HG03575 (cell line): Measurements from ENCODE around the gene PIEZO2.

Experiments
- ATAC-seq: cut with Tn5 transposase; IDR thresholded peaks from one replicate; pipeline ENCODE4 v1.9.1; 2021; ENCODE audit not compliant: unreplicated experiment, insufficient number of reproducible peaks, low FRiP score; ENCODE audit errors: extremely low read depth

PIEZO2 gene

DNA sequence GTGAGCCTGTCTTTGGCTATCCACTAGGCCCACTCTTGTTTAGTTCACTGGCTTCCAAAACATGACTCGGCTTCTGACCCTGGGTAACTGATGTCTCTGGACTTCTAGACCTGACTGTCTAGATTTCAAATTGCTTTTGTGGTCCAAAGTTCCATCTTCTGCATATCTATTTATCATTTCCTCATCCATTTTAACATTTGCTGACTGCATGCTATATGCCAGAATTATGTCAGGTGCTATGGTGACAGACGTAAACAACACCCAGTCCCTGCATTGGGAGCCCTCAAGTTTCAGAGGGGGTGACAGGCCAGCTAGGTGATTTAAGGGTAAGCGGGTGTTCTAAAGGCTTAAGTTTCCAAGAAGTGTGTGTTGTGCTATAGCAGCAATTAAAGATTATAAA lies 140.9 kb downstream of the PIEZO2 start:
- ATAC-seq: no peak

DNA sequence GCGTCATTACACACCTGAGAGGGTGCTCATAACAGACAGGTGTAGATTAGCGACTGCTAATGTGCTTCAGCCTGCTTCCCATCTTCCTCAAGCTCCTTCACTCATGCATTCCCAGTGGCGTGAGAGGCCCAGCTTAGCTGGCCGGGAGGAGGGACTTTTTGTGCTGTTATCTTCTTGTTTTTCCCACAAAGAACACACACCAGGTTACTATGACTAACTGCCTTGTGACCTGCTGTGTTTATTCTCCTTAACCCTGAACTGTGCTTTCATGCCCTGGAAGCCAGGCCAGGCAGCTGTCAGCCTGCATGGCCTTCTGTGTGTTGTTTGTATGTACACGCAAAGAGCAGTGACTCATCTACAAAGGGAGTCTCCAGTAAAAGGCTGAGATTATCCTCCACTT lies 143.8 kb downstream of the PIEZO2 start:
- no peak for ATAC-seq

DNA sequence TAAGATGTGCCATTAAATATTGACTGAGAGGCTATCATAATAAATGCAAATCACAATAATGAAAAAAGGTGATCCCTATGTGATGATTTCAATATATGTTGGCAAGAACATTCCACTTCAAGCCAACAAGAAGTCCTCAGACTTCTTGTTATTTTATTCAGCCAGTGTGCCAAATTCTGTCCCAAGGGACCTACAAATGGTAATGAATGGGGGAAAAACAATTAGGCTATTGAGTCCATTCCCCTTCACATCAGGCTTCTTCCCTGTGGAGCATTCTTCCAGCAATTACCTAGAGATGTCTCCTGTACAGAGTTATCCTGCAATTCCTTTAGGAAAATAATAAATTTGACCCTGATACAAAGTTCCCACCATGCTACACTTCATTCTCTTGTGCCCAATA lies 144.4 kb downstream of the PIEZO2 start:
- no peak for ATAC-seq

DNA sequence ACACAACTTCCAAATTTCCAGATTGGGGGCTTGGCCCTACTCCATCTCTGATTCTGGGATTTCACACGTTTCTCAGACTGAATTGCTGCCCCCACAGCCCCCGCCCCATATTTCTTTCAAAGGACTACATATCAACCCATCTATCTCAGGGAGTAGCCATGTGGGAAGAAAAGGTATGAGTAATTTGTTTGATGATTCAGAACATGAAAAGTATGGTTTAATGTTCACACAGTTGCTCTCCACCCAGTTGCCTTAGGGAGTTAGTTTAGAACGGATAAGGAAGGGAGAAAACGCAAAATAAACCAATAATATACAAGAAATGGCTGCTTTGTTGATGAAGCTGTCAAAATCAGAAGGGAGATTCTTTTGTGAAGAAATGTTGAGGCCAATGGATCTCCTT lies 145.1 kb downstream of the PIEZO2 start:
- no peak for ATAC-seq

DNA sequence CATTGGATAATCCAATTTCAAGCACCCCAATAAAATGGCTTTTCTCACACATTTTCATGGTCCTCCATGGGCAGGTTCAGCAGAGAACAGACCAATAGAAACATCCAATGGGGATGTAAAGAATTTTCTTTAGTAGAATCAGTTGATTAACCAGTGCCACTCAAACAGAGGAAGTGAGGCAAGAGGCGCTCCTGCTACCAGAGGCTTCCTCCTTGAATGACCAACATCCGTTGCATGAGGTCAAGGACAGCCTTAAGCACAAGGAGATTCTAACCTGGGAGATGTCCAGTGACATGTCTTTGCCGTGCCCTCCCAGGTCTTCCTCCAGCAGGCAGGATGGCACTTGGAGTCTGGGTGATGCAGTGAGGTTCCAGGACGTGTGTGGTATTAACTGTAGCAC lies 146.6 kb downstream of the PIEZO2 start:
- ATAC-seq: no peak

DNA sequence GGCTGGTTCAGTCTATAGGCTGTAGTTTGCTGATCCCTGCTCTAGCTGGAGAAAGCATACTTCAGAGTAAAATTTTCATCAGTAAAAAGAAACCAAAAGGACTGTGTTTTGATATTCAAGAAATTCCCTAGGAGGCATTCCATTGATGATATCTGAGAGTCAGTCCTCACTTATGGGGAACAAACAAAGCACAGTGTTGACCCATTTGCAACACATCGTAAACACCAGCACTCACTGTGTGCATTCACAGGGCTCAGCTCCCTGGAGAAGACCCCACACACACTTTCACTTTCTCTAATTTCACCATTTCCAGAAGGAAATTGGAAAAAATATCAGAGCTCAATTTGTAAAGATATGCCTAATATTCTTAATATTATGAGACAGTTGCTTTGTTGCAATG lies 147.1 kb downstream of the PIEZO2 start:
- no peak for ATAC-seq

DNA sequence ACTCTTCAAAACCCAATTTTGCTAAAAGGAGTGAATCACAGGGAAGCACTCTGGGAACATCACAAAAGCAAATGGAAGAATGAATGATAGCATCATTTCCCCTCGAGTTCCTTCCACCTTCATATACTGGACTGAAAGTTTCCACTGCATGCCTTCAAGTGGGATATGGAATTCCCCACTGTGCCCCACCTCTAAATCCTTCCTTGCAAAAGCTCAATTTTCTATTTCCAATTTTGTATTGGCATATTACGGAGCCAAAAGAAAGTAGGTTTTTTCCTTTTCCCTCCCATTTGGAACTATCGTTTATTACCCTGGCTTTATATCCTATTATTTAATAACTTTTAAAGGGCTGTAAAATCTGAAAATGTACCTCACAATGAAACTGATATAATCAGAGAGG lies 149.3 kb downstream of the PIEZO2 start:
- ATAC-seq: no peak

DNA sequence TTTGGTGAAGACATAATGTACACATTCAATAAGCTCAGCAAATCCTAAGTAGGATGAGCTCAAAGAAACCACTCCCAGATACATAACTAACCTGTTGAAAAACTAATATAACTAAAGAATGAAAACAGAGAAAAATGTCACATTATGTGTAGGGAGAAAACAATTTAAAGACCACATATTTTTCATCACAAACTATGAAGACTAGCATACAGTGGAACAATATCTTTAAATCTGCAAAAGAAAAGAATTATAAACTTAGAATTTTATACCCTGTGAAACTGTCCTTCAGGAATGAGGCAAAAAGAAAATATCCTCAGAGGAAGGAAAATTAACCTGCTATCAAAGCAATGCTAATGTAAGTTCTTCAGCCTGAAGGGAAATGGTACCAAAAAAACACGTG lies 151.5 kb downstream of the PIEZO2 start:
- ATAC-seq: no peak

DNA sequence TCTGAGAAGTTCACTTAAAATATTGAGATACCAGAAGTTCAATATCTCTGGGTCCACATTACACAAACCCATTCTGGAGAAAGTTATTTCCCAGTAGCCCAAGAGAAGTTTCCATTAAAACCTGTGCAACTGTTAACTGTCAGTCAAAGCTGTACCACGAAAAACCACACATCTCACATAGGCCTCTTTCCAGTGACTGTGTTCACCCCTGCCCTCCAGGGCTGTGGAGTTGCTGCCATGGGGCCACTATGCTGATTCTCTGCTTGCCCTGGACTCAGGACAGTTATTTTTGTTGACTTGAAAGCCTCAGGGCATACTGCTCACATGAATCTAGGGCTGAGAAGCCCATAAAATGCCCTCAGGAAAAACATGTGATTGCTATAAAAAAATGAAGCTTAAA lies 153.8 kb downstream of the PIEZO2 start:
- no peak for ATAC-seq

DNA sequence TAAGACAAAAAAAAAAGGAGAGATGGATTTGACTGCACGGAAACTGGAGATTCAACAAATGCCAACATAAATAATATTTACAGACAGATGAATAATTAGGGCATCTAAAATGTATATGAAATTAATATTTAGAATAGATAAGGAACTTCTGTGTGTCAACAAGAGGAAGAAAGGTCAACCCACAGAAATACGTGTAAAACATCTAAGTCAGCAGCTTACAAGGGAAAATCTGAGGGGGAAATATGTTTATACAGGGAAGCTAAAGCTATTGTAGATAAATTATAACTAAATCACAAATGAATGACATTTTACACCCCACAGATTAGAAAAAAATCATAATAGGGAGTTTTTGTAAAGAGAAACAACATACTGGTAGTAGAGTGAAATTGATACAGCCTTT lies 159.9 kb downstream of the PIEZO2 start:
- ATAC-seq: no peak

DNA sequence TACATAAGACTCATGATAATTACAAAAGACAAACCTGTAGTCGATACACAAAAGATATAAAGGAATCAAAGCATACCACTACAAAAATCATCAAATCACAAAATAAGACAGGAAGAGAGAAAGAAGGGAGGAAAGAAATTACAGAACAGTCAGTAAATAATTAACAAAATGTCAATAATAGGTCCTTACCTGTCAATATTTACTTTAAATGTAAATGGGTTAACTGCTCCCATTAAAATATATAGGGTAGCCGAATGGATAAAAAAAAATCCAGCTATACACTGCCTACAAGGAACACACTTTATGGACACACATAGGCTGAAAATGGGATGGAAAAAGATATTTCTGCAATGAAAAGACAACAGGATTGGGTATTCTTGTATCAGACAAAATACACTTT lies 163.7 kb downstream of the PIEZO2 start:
- no peak for ATAC-seq

DNA sequence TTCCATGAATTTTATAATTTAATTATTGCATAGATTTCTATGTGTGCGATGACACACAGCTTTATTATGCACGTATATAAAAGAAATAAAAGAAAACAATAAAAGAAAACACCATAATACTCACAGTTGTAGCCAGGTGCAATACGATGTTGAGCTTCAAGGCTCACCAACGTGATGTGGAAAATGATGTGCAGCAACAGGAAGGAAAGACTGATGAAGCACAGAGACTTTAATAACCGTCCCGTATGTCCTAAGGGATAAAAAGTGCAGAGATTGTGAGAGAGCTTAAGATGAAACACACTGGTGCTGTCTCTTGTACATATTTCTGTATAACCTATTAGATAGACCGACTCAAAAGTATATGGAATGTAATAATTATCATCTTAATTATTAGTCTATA lies 170.0 kb downstream of the PIEZO2 start:
- no peak for ATAC-seq

DNA sequence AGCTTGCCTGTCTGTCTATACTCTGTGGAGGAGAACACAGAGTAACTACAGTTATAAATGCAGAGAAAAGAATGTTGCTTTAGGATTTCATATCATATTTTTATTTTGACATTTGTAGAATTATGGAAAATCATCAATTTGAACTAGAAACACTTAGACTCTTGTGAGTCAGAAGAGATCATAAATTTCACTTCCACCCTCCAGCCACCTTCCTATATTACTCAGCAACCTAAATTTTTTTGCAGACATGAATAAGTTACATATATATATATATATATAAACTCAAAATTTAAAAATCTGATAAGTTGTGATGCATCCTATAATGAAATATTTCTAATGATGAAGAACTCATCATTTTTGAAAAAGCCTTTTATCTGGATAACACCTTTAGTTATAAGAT lies 172.3 kb downstream of the PIEZO2 start:
- ATAC-seq: no peak

DNA sequence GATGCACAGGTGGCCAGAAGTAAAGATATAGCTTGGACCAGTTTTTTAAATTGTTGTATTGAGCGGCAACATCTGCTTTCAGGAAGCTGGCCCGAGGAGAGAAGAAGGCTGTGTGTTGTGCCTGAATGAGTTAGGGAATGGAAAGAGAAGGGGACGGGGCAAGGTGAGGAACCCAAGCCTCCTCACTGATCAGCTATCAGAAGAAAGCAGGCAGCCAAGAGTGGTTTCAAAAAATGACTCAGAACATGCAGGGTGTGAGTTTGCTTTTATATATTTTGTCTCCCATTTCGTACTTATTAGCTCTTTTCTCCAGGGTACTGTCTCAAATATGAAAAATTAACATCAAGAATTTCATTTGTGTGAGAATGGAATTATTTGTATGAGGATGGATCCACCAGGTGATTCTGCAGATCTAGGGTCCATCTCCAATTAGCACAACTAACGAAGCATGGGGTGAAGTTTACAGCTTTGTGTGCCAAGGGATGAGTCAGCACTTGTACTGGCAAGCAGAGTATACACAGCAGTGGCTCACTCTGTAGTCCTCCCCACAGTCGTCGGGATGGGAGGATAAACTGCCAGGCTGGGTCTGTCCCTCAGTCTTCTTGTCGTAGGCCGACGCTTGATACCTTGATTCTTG lies 175.7 kb downstream of the PIEZO2 start:
- ATAC-seq: no peak

DNA sequence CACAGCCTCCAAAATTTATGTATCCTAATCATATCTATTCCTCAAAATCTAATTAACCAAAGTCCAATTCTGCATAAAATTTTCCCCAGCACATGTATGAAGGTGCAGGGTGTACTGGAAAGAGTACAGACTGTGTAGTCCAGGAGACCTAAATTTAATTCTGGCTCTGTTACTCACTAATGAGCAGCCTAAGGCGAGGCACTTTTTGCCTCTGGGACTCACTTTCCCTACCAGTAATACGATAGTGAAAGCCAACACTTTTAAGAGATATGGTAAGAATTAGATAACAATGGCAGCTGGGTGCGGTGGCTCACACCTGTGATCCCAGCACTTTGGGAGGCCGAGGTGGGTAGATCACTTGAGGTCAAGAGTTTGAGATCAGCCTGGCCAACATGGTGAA lies 177.7 kb downstream of the PIEZO2 start:
- no peak for ATAC-seq

DNA sequence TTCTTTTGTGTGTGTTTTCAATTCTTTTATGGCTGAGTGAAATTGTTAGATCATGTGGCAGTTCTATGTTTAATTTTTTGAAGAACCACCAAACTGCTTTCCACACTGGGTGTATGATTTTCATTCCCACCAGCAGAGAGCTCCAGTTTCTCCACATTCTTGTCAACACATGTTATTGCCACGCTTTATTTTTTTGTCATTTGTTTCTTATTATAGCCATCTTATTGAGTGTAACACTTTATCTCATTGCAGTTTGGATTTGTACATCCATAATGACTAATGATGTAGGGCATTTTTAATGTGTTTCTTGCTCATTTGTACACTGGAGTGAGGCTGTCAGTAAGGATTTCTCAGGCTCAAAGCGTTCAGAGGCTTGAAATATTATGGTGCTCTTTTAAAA lies 184.2 kb downstream of the PIEZO2 start:
- no peak for ATAC-seq

DNA sequence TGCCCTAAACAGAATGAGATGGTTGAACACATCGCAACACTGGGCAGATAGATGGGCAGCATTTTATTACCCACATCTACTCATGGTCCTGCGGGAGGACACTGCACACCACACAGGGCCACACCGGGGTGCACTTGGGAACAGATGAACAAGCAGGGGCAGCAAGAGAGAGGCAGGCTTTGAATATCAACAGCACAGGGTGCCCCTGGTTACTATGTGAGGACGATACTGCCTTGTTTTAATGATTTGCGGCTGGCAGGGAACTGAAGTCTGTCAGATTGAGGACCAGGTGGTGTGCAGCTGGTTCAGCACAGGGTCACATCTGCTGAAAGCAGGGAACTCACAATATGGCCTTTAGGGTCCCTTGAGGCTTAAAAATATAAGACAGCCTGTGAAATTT lies 195.7 kb downstream of the PIEZO2 start:
- no peak for ATAC-seq

DNA sequence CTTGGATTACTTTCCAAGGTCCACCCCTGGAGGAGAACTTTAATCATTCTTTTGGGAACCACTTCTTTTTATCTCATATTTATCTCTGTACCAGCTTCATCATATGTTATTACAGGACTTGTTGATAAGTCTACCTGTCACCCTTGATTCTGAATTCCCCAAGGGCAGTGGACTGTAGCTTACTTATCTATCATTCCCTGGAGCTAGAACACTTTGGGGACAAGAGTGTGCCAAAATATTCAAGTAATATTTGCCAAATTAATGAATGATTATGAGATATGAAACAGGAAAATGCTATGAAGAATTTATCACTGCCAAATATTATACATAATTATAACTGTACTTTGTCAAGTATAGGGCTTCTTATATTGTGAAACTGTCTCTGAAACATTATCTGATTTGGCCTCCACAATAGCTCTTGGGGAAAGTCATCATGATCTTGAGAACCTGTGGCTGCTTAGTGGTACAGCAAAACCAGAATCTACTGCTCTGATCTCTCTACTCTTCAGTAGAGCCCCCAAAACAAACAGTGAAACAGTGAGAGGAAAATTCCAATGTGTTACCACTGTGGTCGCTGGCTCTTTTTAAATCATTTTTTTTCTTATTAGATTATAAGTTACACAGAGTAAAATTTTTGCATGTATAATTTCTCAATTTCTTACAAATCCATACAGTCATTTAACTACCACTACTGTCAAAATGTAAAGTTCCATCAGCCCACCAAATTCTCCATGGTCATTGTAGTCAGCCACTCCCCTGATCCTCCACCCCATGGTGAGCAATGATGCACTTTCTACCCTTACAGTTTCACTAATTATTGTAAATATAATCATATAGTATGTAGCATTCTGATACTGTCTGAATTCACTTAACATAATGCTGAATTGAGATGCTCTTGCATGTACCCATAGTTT lies 197.5 kb downstream of the PIEZO2 start:
- ATAC-seq: no peak

DNA sequence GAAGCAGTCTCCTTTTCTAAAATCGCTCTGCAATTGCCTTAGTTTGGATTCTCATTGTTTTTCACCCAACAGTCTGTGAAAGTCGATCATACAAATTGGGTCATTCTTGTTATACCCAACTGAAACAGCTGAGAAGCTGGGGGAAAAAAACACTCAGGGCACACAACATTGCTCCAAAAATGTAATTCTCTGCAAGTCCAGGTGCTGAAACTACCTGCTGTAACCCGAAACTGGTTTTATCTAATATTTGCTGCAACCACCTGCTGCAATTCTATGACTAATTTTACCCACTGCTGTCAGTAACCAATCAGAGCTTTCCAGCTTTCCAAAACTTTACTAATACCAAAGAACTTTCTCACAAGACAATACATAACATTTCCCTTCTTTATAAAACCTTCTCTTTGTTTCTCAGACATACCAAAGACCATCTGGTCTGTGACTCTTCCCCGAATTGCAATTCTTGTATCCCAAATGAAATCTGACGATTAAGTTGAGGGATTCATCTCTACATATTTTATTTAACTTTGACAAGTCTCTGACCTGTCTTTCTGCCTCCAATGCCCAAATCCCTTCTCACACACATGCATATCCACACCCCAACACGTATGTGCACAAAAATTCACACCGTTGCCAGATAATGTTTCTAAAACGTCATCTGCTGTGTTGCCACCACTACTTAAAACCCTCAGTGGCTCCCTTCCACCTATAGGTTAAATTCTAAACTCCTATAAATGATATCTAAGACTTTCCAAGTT lies 198.3 kb downstream of the PIEZO2 start:
- ATAC-seq: no peak
